Measurements from ENCODE around the gene DDX11.
"Not testable (repeated sequence)": the region's sequence is repeated elsewhere in the genome, so short reads cannot be mapped to it uniquely, and the experiment has no call there.

DDX11 gene

DNA sequence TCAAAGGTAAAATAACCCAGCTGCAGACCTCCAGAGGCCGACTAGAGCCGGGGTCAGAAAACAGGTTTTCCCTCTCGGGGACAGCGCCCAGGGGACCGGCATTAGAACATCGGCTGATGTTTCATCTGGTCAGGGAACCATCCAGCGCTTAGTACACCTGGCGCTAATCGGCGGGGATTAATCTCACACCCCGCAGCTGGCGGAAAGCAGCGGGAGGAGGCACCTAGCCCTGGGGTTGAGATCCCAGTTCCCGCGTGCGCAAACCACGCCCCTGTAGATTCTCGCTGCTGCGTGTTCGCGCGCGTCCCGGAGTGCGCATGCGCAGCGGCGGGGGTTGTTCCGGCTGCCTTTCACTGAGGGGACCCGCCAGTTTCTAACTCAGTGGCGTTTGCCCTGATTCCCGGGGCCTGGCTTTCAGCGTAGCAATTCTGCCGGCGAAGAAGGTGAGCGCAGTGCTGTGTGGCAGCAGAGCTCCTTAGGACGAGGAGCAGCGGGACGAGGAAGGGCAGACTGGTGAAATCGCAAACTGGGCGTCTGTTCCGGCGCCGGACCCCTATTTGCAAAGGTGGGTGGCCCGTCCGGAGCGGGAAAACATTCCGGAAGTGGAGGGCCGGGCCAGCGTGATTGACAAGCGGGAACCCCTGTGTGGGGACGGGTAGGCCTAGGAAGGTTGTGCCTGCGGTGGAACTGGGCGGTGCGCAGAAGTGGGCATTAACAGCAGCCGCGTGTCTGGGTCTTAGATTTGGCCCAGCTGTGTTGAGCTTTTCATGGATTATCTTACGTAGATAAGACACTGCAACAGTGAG, at the start of gene DDX11:
DDX11 (plus strand) TSS at position 334 of the 806 bp plus-strand sequence. CDS start 4,534 bp downstream, outside the sequence.
- peak; percentile 96 for DNase-seq
- in situ Hi-C loops (cut with MboI; ENCODE audit: low pct_unique_long_range_greater_than_20kb, low sequenced_read_pairs), result not testable (repeated sequence)

- no peak for DNase-seq
- in situ Hi-C loops (cut with MboI; ENCODE audit: low pct_unique_long_range_greater_than_20kb, low sequenced_read_pairs), result no loop called here
These were observed 47.5 kb upstream of the DDX11 start for GRCh38 chr12:31026202-31026601.

DNA sequence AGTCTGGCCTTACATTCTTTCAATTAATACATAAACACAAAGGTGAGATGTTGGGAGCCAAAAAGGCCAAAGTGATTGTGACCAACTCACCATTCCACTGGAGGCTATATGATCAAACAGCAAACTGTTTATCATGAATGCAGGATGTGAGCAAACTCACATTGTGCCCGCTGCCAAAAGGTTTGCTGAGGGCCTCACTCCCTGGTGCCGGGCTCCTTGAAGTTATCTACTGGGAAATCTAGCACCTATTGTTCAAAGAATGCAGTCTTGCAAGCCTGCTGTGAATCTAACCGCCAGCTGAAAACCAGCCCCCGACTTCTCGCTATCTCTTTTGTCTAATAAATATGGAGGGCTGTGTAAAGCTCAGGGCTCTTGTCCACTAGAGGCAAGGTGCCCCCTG, 46.7 kb upstream of the DDX11 start:
- in situ Hi-C loops (cut with MboI; ENCODE audit: low pct_unique_long_range_greater_than_20kb, low sequenced_read_pairs); DNase-seq: not testable (repeated sequence)

- in situ Hi-C loops (cut with MboI; ENCODE audit: low pct_unique_long_range_greater_than_20kb, low sequenced_read_pairs), result no loop called here
- DNase-seq, result no peak
These were observed 44.2 kb upstream of the DDX11 start for GRCh38 chr12:31029468-31029867.

DNA sequence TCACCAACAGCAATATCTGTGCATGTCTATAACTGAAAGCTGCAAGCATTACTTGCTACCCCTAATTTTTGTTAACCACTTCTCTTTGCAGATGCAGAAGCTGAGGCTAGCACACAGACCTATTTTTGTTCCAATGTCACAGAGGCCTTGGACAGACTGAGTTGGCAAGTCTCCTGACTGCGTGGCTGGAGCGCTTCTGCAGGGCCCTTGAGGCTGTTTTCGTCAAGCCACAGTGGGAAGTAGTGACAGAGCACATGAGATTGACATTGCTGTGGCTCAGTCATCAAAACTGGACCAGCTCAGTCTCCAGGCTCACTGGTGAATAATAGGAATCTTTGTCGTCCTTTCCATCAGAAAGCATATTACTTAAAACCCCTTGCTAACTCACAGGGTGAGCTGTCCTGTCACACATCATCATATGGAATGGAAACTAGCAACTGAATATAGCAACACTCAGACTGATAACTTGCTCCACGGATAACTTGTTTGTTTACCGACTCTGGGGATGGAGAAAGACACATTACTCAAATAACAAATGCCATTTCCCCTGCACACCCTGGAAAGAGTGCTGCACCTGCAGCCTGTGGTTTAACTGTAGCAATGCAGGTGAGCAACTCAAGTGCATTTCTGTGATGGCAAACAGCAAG, 43.6 kb upstream of the DDX11 start:
- in situ Hi-C loops (cut with MboI; ENCODE audit: low pct_unique_long_range_greater_than_20kb, low sequenced_read_pairs), result no loop called here
- no peak for DNase-seq

- in situ Hi-C loops (cut with MboI; ENCODE audit: low pct_unique_long_range_greater_than_20kb, low sequenced_read_pairs), result no loop called here
- peak; percentile 38 for DNase-seq
These were observed 41.7 kb upstream of the DDX11 start for GRCh38 chr12:31031951-31032335.

DNA sequence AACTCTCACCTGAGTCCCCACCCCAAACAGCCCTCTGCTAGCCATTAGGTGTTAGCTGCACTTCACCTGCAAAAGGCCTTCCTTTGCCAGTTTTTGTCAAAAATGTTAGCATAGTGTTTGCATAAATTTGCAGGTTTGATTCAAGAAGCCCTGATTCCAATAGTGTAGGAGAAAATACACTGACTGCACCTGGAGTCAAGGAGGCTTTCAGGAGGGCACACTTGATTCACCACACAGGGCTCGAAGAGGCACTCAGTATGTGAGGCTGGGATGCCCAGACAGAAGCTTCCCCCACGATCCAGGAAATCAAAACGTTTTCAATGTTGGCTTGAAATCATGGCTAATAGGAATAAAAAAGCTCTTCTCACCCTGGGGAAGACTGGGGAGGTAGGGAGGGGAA, 40.5 kb upstream of the DDX11 start:
- in situ Hi-C loops (cut with MboI; ENCODE audit: low pct_unique_long_range_greater_than_20kb, low sequenced_read_pairs), result no loop called here
- no peak for DNase-seq

DNA sequence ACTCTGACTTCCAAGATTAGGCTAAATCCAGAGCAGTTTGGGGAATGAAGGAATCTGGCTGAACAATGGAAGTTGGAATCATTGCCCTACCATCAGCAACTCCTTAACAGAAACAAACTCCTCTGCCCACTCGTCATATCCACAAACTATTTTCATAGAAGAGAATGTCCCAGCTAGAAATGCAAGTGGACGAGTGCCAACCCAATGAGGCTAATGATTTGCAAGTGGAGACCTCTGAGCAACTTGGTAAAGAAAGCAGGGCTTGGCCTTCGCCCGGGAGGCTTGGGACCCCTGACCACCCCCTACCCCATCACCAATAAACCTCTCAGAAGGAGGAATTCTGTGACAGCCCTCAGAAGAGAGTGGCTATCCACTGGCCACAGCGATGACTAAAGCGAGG, 40.0 kb upstream of the DDX11 start:
- DNase-seq, result no peak
- in situ Hi-C loops (cut with MboI; ENCODE audit: low pct_unique_long_range_greater_than_20kb, low sequenced_read_pairs), result no loop called here

DNA sequence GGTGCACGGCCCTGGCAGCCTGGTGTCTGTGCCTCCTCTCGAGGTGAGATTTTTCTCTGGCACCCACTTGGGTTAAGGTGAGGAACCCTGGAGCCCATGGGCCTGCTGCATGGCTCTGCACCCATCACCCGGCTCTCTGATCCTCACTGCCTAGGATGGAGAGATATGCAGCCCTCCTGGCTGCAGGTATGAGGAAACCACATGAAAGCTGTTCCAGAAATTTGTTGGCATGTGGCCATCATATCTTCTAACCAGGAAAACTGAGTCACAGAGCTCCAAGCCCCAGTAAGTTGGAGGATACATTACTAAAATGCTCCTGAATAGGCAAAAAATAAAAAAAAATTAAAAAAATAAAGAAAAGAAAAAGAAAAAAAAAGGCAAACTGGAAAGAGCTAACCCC, 39.3 kb upstream of the DDX11 start:
- DNase-seq, result no peak
- in situ Hi-C loops (cut with MboI; ENCODE audit: low pct_unique_long_range_greater_than_20kb, low sequenced_read_pairs), result no loop called here

DNA sequence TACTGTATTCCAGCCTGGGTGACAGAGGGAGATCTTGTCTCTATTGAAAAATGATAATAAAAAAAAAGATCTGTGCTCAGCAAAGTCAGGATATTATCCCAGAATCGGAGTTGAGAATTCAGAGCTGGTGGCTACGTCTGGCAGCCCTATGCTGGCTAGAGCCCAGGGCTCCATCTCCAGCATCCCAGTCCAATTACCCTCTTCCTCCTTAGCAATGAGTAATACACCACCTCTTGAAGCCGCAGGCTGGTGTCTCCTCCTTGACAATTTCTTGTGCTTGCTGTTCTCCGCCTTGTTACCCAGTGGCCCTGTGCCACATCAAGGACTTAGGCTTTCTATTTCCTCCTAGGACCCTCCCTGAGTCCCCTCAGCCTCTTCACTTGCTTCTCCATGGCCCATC, 38.4 kb upstream of the DDX11 start:
- no peak for DNase-seq
- in situ Hi-C loops (cut with MboI; ENCODE audit: low pct_unique_long_range_greater_than_20kb, low sequenced_read_pairs), result no loop called here

GRCh38 chr12:31035967-31036665, 37.5 kb upstream of the DDX11 start:
- no peak for DNase-seq
- in situ Hi-C loops (cut with MboI; ENCODE audit: low pct_unique_long_range_greater_than_20kb, low sequenced_read_pairs), result no loop called here

DNA sequence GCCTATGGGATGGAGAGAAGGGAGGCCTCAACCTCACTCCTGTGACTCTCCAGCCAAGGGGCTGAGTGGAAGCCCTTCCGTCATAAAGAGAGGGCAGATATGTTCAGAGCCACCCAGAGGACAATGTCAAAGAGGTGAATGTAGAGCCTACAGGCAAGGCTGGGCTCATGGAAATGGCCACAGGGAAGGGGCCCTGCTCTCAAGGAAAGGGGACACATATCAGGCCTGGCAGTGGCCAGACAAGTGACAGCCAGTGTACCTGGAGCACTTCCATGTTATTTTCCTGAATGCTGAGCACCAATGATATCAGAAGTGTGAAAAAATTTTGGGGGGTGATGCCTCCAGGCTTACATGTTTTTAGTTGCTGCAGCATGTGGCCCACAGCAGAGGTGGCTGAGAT, 36.6 kb upstream of the DDX11 start:
- in situ Hi-C loops (cut with MboI; ENCODE audit: low pct_unique_long_range_greater_than_20kb, low sequenced_read_pairs), result no loop called here
- DNase-seq, result no peak

- in situ Hi-C loops (cut with MboI; ENCODE audit: low pct_unique_long_range_greater_than_20kb, low sequenced_read_pairs), result no loop called here
- DNase-seq, result no peak
These were observed 35.7 kb upstream of the DDX11 start for GRCh38 chr12:31037931-31038330.

- in situ Hi-C loops (cut with MboI; ENCODE audit: low pct_unique_long_range_greater_than_20kb, low sequenced_read_pairs), result no loop called here
These were observed 32.6 kb upstream of the DDX11 start for GRCh38 chr12:31041033-31041564.

GRCh38 chr12:31050143-31050542, 23.5 kb upstream of the DDX11 start:
- DNase-seq; in situ Hi-C loops (cut with MboI; ENCODE audit: low pct_unique_long_range_greater_than_20kb, low sequenced_read_pairs): not testable (repeated sequence)

More at GRCh38 chr12:31041033-31041564, 32.6 kb upstream of the DDX11 start:
- no peak for DNase-seq

GRCh38 chr12:31050548-31050947, 23.1 kb upstream of the DDX11 start:
- in situ Hi-C loops (cut with MboI; ENCODE audit: low pct_unique_long_range_greater_than_20kb, low sequenced_read_pairs); DNase-seq: not testable (repeated sequence)

DNA sequence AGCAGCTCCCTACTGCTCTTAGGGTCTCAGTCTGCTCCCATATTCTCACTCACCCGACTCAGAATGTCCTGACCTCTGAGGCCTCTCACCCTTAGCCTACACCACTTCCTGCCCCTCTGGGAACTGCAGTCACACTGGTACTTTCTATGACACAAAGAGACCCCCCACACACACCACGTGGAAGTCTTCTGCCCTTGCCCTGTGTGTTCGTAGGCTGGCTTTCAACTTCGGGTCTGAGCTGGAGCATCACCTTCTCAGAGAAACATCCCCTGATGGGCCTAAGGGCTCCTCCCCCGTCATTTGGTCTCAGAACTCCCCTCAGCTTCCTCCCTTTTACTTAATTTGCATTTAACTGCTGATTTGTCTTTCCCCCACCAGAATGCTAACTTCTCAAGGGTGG, 22.0 kb upstream of the DDX11 start:
- in situ Hi-C loops (cut with MboI; ENCODE audit: low pct_unique_long_range_greater_than_20kb, low sequenced_read_pairs); DNase-seq: not testable (repeated sequence)

- in situ Hi-C loops (cut with MboI; ENCODE audit: low pct_unique_long_range_greater_than_20kb, low sequenced_read_pairs); DNase-seq: not testable (repeated sequence)
These were observed 21.5 kb upstream of the DDX11 start for GRCh38 chr12:31052121-31052520.

DNA sequence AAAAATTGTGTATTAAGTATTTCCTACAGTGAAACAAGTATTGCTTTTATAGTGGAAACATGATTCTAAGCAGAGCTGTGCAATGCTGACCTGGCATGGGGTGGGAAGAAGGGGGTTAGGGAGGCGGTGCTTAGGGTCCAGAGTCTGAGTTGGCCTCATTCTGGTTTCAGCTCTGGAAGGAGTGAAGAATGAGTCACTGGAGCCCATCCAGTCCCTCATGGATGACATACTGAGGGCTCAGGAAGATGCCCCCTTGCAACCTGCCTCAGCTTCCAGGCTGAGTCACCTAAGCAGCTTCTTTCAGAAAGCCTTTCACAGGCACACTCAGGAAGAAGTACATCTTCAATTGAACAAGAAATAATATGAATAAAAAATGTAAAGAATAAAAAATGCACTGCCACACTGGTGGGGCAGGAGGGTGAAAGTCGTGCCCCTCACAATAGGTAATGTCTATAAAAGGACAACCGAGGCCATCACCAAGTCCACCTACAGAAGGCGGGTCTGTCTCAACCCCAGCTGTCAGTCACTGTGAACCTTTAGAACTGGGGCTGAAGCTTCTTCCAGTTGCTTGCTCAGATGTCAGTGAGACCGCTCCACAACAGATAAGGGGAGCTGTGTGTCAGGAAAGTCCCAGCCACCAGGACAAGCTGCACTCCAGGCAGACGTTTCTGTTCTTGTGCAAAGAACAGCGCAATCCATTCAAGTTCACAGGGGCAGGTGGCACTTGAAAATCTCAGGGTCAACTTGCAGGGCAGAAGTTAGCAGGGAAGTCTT, 20.8 kb upstream of the DDX11 start:
- in situ Hi-C loops (cut with MboI; ENCODE audit: low pct_unique_long_range_greater_than_20kb, low sequenced_read_pairs); DNase-seq: not testable (repeated sequence)
